ENCODE measurements around the gene TMEM72.

The TMEM72 gene

GRCh38 chr10:44889834-44890233 lies 21.3 kb upstream of the TMEM72 start:
- in situ Hi-C loops (cut with MboI; ENCODE audit: low sequenced_read_pairs) = no loop called here

GRCh38 chr10:44890696-44891563 lies 20.2 kb upstream of the TMEM72 start:
- in situ Hi-C loops (cut with MboI; ENCODE audit: low sequenced_read_pairs) = no loop called here

GRCh38 chr10:44891721-44892120 lies 19.4 kb upstream of the TMEM72 start:
- in situ Hi-C loops (cut with MboI; ENCODE audit: low sequenced_read_pairs) = no loop called here

- in situ Hi-C loops (cut with MboI; ENCODE audit: low sequenced_read_pairs) = no loop called here
Observed at GRCh38 chr10:44893604-44894468, 17.3 kb upstream of the TMEM72 start.

- in situ Hi-C loops (cut with MboI; ENCODE audit: low sequenced_read_pairs) = no loop called here
Observed at GRCh38 chr10:44894691-44895090, 16.4 kb upstream of the TMEM72 start.

- in situ Hi-C loops (cut with MboI; ENCODE audit: low sequenced_read_pairs) = no loop called here
Observed at GRCh38 chr10:44895280-44895679, 15.9 kb upstream of the TMEM72 start.

GRCh38 chr10:44897049-44897448 lies 14.1 kb upstream of the TMEM72 start:
- in situ Hi-C loops (cut with MboI; ENCODE audit: low sequenced_read_pairs) = no loop called here

GRCh38 chr10:44898665-44899064 lies 12.5 kb upstream of the TMEM72 start:
- in situ Hi-C loops (cut with MboI; ENCODE audit: low sequenced_read_pairs) = no loop called here

- in situ Hi-C loops (cut with MboI; ENCODE audit: low sequenced_read_pairs) = no loop called here
Observed at GRCh38 chr10:44899450-44900080, 11.6 kb upstream of the TMEM72 start.

- in situ Hi-C loops (cut with MboI; ENCODE audit: low sequenced_read_pairs) = no loop called here
Observed at GRCh38 chr10:44902941-44903545, 8.1 kb upstream of the TMEM72 start.

- in situ Hi-C loops (cut with MboI; ENCODE audit: low sequenced_read_pairs) = no loop called here
Observed at GRCh38 chr10:44906486-44906885, 4.7 kb upstream of the TMEM72 start.

- in situ Hi-C loops (cut with MboI; ENCODE audit: low sequenced_read_pairs) = no loop called here
Observed at GRCh38 chr10:44907556-44907955, 3.6 kb upstream of the TMEM72 start.

GRCh38 chr10:44908066-44908749 lies 2.9 kb upstream of the TMEM72 start:
- in situ Hi-C loops (cut with MboI; ENCODE audit: low sequenced_read_pairs) = no loop called here

- in situ Hi-C loops (cut with MboI; ENCODE audit: low sequenced_read_pairs) = no loop called here
Observed at GRCh38 chr10:44908936-44909630, 2.1 kb upstream of the TMEM72 start.

GRCh38 chr10:44909910-44910309 lies 1.2 kb upstream of the TMEM72 start:
- in situ Hi-C loops (cut with MboI; ENCODE audit: low sequenced_read_pairs) = no loop called here

- in situ Hi-C loops (cut with MboI; ENCODE audit: low sequenced_read_pairs) = no loop called here
Observed at GRCh38 chr10:44910602-44911001, 535 bp upstream of the TMEM72 start.

- in situ Hi-C loops (cut with MboI; ENCODE audit: low sequenced_read_pairs) = no loop called here
Observed at GRCh38 chr10:44911951-44912350, 814 bp downstream of the TMEM72 start.

GRCh38 chr10:44913350-44914081 lies 2.4 kb downstream of the TMEM72 start:
- in situ Hi-C loops (cut with MboI; ENCODE audit: low sequenced_read_pairs) = no loop called here

- in situ Hi-C loops (cut with MboI; ENCODE audit: low sequenced_read_pairs) = no loop called here
Observed at GRCh38 chr10:44914891-44915290, 3.8 kb downstream of the TMEM72 start.
